Endothelial cell of umbilical vein (primary cell): Measurements from ENCODE around the gene AQP12A. TPM values are rescaled to one million over a fixed set of nuclear protein-coding genes. Genes with fewer than 3 reads are reported as not detected.

Source experiments
- BruUV-seq: library from RNA; stranded (reverse); fragments of 400-500 nt; replicated peaks from 2 replicates; lab custom pipeline; 2021; lab: Mats Ljungman, UMichigan
- CTCF ChIA-PET: fragments of 300-600, 350-600 bp; sonication (Branson Sonifier 250); formaldehyde crosslinking; loops from one replicate; lab custom pipeline; 2021; ENCODE audit warnings: antibody characterized with exemption, inconsistent platforms; lab: Charles Lee
- POLR2A ChIA-PET: fragments of 300-600, 350-600 bp; sonication (Branson Sonifier 250); formaldehyde crosslinking; loops from one replicate; lab custom pipeline; 2021; ENCODE audit warnings: antibody characterized with exemption, inconsistent platforms; lab: Charles Lee
- DNase-seq: peaks from one replicate; pipeline ENCODE4 v3.0.0-alpha.2; 2011; ENCODE audit warnings: low read depth, low spot score
- FAIRE-seq: peaks from 2 replicates; lab custom pipeline; 2011; peaks lifted over from hg19 to GRCh38; lab: Jason Lieb, UNC
- H2AFZ ChIP-seq: 2 replicates; pipeline ENCODE4 v1.6.0; 2012; ENCODE audit warnings: low read depth, low read length, control low read depth, inconsistent platforms
- H3K27ac ChIP-seq: 2 replicates; pipeline ENCODE4 v1.5.1; 2011; ENCODE audit warnings: low read depth, mild to moderate bottlenecking, control low read depth, low read length, moderate library complexity; ENCODE audit not compliant: insufficient read depth
- H3K27me3 ChIP-seq, 2 experiments: 2 replicates each; pipeline versions ENCODE4 v1.6.0 to v1.6.1; 2011; ENCODE audit warnings: low read length in 2 of 2, mixed read lengths in 1 of 2; ENCODE audit not compliant: control insufficient read depth in 2 of 2, insufficient read depth in 2 of 2
- H3K36me3 ChIP-seq, 2 experiments: 2 replicates in 1 of 2; 3 replicates in 1 of 2; pipeline ENCODE4 v1.5.1; 2011; ENCODE audit warnings: low read length in 2 of 2, mild to moderate bottlenecking in 1 of 2, moderate library complexity in 1 of 2; ENCODE audit not compliant: control insufficient read depth in 2 of 2, insufficient read depth in 2 of 2; ENCODE audit errors: extremely low read depth in 1 of 2
- H3K4me1 ChIP-seq: 3 replicates; pipeline ENCODE4 v1.5.1; 2011; ENCODE audit warnings: mild to moderate bottlenecking, low read length; ENCODE audit not compliant: control insufficient read depth, insufficient read depth; ENCODE audit errors: extremely low read depth
- H3K4me2 ChIP-seq: 2 replicates; pipeline ENCODE4 v1.6.1; 2011; ENCODE audit warnings: low read length, control low read depth, mixed read lengths; ENCODE audit not compliant: insufficient read depth
- H3K4me3 ChIP-seq, 3 experiments: fragments of 200-600 bp in 1 of 3; sonication (generic), shearing (Covaris generic) in 1 of 3; replicated peaks in 1 of 3; 2 replicates each; pipeline ENCODE4 v1.5.1; 2011 to 2016; ENCODE audit warnings: control low read depth in 3 of 3, low read length in 3 of 3, mild to moderate bottlenecking in 2 of 3, inconsistent platforms in 1 of 3, low read depth in 1 of 3, moderate library complexity in 1 of 3; ENCODE audit not compliant: insufficient read depth in 1 of 3
- H3K79me2 ChIP-seq: 2 replicates; pipeline ENCODE4 v1.6.0; 2012; ENCODE audit warnings: low read length, inconsistent platforms; ENCODE audit not compliant: control insufficient read depth, insufficient read depth
- H3K9ac ChIP-seq: replicated peaks from 2 replicates; pipeline ENCODE3; 2011; ENCODE audit warnings: low read length, control low read depth; ENCODE audit not compliant: insufficient read depth; ENCODE audit errors: extremely low read depth
- H3K9me1 ChIP-seq: replicated peaks from 3 replicates; pipeline ENCODE4 v1.6.0; 2011; ENCODE audit warnings: mild to moderate bottlenecking, low read length; ENCODE audit not compliant: control insufficient read depth, insufficient read depth; ENCODE audit errors: extremely low read depth
- H3K9me3 ChIP-seq: replicated peaks from 2 replicates; pipeline ENCODE4 v1.5.1; 2012; ENCODE audit warnings: low read length, inconsistent platforms; ENCODE audit not compliant: control insufficient read depth, insufficient read depth
- H4K20me1 ChIP-seq: replicated peaks from 2 replicates; pipeline ENCODE3; 2011; ENCODE audit warnings: mild to moderate bottlenecking, low read length; ENCODE audit not compliant: control insufficient read depth, insufficient read depth; ENCODE audit errors: extremely low read depth
- CTCF ChIP-seq, 2 donors: IDR thresholded peaks; 1 replicate in 1 of 2; 2 replicates in 1 of 2; pipeline ENCODE4 v1.5.1; 2011; ENCODE audit warnings: low read length in 2 of 2, mild to moderate bottlenecking in 2 of 2, moderate library complexity in 2 of 2, control low read depth in 1 of 2, inconsistent platforms in 1 of 2, low read depth in 1 of 2; ENCODE audit not compliant: insufficient read depth in 1 of 2; ENCODE audit errors: extremely low read depth in 1 of 2
- EZH2 ChIP-seq: IDR thresholded peaks from 2 replicates; pipeline ENCODE4 v1.6.1; 2012; ENCODE audit warnings: borderline replicate concordance, low read depth, mild to moderate bottlenecking, moderate library complexity, low read length, inconsistent platforms; ENCODE audit not compliant: severe bottlenecking
- FOS ChIP-seq: IDR thresholded peaks from 2 replicates; pipeline ENCODE4 v1.6.1; 2011; ENCODE audit warnings: mild to moderate bottlenecking, low read length, moderate library complexity, borderline replicate concordance; ENCODE audit not compliant: insufficient read depth
- GATA2 ChIP-seq: IDR thresholded peaks from 2 replicates; pipeline ENCODE4 v1.7.0; 2011; ENCODE audit warnings: low read depth, mild to moderate bottlenecking, moderate library complexity, mixed read lengths, low read length; ENCODE audit not compliant: insufficient read length, insufficient read depth
- JUN ChIP-seq: IDR thresholded peaks from 2 replicates; pipeline ENCODE4 v1.6.1; 2011; ENCODE audit warnings: borderline replicate concordance, low read depth; ENCODE audit not compliant: insufficient read length, insufficient read depth
- MAX ChIP-seq: IDR thresholded peaks from 2 replicates; pipeline ENCODE4 v1.6.1; 2011; ENCODE audit not compliant: insufficient read depth, insufficient read length
- MYC ChIP-seq: IDR thresholded peaks from one replicate; pipeline ENCODE4 v1.6.1; 2011; ENCODE audit warnings: mild to moderate bottlenecking, low read depth, low read length
- POLR2A ChIP-seq: IDR thresholded peaks from 2 replicates; pipeline ENCODE4 v1.6.1; 2012; ENCODE audit warnings: low read depth, mild to moderate bottlenecking, control low read depth, low read length
- POLR2AphosphoS5 ChIP-seq: IDR thresholded peaks from 2 replicates; pipeline ENCODE4 v1.6.1; 2012; ENCODE audit warnings: low read depth, mild to moderate bottlenecking, control low read depth, low read length, moderate library complexity; ENCODE audit not compliant: insufficient read depth
- dilution Hi-C: fragments of 300-500 bp; cut with MboI; formaldehyde crosslinking; loops from one replicate; pipeline ENCODE4 v1.15.0; 2019; ENCODE audit warnings: low sequenced_read_pairs; ENCODE audit not compliant: extremely low pct_ligation_motif_present
- intact Hi-C: fragments of 100-400 bp; cut with micrococcal nuclease; formaldehyde crosslinking; loops from one replicate; pipeline ENCODE4 v1.10.0; 2022
- polyA plus RNA-seq, 4 experiments: library from polyadenylated mRNA; depleted of rRNA in 3 of 4; stranded (reverse) in 3 of 4; unstranded in 1 of 4; fragments of >200 nt; gene quantifications; 2 replicates each; pipeline versions ENCODE4 v1.2.1 to v1.2.3, GENCODE V29; 2011 to 2012; ENCODE audit warnings: missing spikeins in 1 of 4
- total RNA-seq: library from RNA; stranded (reverse); gene quantifications from 2 replicates; pipeline ENCODE4 v1.2.3, GENCODE V29; 2021

The AQP12A gene
- total and polyA plus RNA-seq, 2 donors (not counting 3 experiments of a cell fraction or from before 2014, with no cell fraction given), result not detected

GRCh38 chr2:240717681-240718581 lies 26.3 kb downstream of the AQP12A start:
- no peak overlapping the region for H3K9ac ChIP-seq
- H3K9me1 ChIP-seq, result no peaks in the 10 kb centered on the region
- no peaks in the 10 kb centered on the region for H3K79me2 ChIP-seq
- DNase-seq (no peak), FAIRE-seq (no peak)
- no peak overlapping the region for H3K4me2 ChIP-seq
- no peak overlapping the region for H3K4me3 ChIP-seq
- H3K9me3 ChIP-seq, result no peaks in the 10 kb centered on the region
- H4K20me1 ChIP-seq, result no peaks in the 10 kb centered on the region
- no peak overlapping the region for H2AFZ ChIP-seq
- BruUV-seq, result no TSS peak
- CTCF ChIA-PET, result no interaction called here
- no peak overlapping the region for H3K27ac ChIP-seq
- intact Hi-C loops (no loop called here), dilution Hi-C loops (no loop called here)
- TF ChIP-seq MYC, result no peak
- no peak for TF ChIP-seq FOS
- no peak for TF ChIP-seq MAX
- no peak for TF ChIP-seq CTCF (IDR thresholded peaks at IDR 0.05; ENCODE audit: extremely low read depth in 1 of 2, insufficient read depth in 1 of 2, low read depth in 1 of 2, low read length in 2 of 2)
- TF ChIP-seq POLR2A, result no peak
- no peak for TF ChIP-seq GATA2
- TF ChIP-seq EZH2, result no peak
- TF ChIP-seq POLR2AphosphoS5, result no peak
- TF ChIP-seq JUN, result no peak
- no peaks in the 10 kb centered on the region for H3K4me1 ChIP-seq
- POLR2A ChIA-PET, result no interaction called here
- H3K36me3 ChIP-seq, result no peaks in the 10 kb centered on the region
- H3K27me3 ChIP-seq, result no peaks in the 10 kb centered on the region
